HG03460 (cell line): ENCODE measurements around the gene PACSIN1.
"Not testable (repeated sequence)": the region's sequence is repeated elsewhere in the genome, so short reads cannot be mapped to it uniquely, and the experiment has no call there.

Source experiments
- ATAC-seq: cut with Tn5 transposase; IDR thresholded peaks from one replicate; pipeline ENCODE4 v1.9.1; 2021; ENCODE audit not compliant: unreplicated experiment

PACSIN1 gene

DNA sequence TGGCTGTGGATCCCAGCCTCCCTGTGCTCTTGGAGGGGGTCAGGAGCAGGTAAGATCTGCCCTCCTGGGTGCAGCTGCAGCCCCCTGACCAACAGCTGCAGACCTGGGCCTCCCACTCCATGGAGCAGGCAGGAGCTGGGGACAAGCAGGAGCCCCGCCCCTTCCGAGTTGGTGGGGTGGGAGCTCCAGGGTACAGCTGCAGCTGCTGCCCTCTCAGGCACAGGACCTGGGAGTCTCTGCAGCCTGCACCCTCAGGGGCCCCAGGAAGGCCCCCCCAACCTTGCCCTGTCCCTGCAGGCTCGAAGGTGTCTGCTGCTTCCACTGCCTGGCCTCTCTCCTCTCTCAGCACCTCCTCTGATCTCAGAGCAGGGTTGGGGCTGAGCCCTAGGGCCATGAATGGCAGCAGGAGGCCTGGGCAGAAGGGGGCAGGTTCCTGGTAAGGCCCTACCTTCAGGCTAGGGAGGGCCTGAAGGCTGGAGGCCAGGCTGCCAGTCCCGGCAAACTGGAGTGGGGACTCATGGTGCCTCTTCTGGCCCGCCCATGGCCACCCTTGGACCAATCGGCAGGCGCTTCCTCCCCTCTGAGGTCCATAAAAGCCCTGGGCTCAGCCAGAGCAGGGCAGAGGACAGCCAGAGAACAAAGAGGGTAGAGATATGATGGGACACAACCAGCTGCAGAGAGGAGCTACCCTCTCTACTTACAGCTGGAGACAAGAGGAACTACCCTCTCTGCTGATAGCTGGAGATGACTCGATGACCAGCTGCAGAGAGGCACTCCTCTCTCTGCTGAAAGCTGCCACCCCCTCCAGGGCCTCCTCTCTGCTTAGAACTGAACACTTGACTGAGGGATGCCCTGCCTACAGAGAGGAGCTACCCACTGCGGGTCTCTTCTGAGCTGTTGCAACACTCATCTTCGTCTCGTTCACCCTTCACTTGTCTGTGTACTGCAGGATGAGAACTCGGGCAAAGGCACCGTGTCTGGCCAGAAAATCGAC, 7.8 kb upstream of the PACSIN1 start:
- no peak for ATAC-seq

DNA sequence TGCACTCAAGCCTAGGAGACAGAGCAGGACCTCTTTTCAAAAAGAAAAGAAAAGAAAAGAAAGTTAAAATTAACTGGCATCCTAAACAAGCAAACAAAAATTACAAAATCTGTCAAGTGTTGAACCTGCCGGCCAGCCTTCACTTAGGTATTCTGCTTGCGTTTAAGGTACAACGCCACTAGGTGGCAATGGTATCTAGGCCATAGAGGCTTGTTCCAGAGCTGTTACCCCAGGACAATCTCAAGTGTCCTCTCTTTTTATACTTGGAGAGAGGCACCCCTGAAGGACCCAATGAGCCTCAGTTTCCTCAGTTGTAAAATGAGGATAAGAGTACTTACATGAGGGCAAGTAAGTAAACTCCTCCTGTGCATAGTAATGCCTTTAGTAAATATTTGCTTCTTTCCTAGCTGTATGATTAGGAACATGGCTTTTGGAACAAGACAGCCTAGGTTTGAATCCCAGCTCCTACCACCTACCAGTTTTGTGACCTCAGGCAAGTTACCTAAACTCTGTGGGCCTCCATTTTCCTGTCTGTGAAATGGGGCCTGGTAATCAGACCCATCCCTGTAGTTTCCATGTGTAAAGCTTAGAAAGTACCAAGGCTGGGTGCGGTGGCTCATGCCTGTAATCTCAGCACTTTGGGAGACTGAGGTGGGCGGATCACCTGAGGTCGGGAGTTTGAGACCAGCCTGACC, 5.8 kb upstream of the PACSIN1 start:
- no peak for ATAC-seq

DNA sequence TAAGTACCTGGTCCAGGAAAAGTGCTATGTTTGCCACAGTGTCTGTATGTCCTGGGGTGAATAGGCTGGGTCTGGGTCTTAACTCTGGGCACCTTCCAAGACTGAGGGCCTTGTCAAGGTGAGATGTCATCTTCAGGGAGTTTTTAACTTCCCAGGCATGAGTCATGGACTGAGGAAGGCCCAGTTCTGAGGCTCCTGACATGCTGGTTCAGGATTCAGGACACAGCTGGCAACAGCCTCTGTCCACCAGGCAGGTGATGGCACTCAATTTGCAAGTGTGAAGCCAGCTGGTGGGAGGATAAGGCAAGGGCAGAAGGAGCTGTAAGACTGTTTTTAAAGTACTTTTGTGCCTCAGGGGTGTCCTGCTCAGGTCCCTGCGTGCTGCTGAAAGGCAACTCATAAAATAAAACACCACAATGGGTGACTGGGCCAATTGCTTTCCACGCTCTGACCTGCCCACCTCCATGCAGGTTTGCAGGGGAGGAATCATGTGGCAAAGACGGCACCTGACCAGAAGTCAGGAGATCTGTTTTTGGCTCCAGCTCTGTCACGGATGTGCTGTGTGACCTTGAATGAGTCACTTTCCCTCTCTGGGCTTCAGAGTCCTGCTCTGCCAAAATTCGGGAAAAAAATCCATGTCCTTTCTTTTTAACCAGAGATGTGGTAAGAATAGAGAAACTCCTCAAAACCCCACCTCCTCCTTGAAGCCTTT, 4.9 kb upstream of the PACSIN1 start:
- ATAC-seq = no peak

DNA sequence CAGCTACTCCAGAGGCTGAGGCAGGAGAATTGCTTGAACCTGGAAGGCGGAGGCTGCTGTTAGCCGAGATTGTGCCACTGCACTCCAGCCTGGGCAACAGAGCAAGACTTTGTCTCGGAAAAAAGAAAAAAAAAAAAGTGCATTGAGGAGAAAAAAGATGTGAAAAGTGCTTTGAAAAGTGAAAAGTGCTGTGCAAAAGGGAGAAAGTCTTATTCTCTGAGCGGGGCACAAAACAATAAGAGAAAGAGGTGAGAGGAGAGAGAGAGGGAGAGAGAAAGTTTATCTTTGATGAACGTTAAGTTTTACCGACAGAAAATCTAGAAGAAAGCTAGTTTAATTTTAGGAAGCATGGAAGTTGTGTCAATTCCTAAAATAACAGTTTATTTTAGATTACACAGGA, 3.9 kb upstream of the PACSIN1 start:
- ATAC-seq = no peak

DNA sequence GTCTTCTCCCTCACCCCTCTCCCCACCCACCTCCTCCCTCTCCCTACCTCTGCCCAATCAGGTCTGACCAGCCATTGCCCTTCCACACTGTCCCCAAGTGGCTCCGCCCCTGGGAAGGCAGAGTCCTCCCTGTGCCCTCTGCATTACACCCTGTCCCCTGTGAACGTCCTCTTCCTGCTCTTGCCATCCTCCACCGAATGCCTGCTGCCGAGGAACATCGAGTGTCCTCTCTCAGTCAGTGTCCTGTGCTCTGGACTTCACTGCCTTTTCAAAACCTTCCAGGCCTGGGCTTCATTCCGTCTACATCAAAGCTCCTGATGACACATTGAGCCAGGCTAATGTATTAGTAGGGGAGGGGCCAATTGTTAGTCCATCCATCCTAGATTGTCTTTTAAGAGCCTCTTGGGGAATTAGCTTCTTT, 3.3 kb upstream of the PACSIN1 start:
- no peak for ATAC-seq

DNA sequence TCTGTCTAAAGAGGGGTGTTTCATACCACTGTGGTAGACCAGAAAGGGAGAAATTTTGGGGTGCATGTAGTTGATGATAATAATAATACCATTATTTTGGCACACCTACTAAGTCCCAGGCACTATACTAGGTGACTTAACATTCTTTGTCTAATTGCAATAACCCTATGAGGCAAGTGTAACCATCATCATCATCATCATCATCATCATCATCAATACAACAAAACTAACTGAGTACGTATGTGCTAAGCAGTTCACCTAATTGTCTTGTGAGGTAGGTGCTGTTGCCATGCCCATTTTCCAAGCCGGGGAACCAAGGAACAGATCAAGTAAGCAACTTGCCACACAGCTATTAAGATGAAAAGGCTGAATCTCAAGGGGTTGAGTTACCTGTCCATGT, 2.6 kb upstream of the PACSIN1 start:
- no peak for ATAC-seq

DNA sequence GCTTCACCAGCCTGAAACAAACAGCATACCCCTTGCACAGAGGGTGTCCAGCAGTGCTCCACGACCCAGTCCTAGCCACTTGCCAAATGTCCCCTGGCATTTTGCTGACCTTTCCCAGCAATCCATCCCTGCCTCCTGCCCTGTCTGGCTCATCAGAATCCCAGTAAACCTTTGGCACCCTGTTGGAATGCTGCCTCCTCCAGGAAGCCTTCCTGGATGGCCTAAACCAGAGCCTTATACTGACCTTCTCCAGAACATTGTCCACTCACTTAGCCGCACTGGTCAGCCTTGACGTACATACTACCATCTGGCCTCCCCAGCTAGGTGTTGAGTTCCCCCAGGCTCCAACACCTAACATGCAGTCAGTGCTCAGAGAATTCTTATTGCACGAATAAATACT, 2.0 kb upstream of the PACSIN1 start:
- ATAC-seq = no peak

DNA sequence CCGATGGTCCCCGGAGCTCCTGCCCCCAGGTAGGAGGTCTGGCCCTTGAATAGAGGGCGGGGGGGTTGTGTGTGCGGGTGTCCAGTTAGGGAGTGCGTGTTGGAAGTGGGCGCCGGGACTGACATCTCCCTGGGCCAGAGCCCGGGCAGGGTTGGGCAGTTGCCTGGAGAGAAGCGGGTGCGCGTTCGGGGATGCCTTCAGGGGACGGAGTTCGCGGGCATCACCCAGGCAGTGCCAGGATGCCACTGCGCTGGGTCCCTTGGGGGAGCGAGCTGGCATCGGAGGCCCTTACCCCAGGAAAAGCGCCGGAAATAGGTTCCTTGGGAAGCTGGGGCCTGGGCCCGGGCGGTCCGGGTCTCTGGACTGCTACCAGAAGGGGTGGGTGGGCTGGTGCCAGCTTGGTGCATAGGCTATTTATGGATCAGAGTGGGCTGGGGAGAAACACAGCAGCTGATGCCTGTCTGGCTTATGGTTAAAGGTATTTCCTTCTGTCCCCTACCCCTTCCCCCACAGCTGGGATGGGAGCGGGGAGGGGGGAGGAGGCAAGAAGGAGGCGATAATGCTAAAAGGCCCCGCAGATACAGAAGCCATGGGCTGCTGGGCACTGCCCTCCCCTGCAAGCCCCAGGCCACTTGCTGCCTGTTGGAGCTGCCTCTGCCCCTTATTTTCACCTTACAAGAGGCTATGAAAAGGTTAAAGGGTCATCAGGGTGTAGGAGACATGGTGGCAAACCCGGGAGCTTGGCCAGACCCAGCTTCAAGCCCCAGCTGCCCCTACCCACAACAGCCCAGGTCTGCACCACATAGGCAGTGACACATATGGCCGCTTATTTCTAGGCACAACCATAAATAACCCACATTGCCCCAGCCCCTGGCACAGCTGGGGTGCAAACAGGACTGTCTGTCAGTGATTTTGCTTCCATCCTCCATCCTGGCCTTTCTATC, 638 bp downstream of the PACSIN1 start:
- no peak for ATAC-seq

DNA sequence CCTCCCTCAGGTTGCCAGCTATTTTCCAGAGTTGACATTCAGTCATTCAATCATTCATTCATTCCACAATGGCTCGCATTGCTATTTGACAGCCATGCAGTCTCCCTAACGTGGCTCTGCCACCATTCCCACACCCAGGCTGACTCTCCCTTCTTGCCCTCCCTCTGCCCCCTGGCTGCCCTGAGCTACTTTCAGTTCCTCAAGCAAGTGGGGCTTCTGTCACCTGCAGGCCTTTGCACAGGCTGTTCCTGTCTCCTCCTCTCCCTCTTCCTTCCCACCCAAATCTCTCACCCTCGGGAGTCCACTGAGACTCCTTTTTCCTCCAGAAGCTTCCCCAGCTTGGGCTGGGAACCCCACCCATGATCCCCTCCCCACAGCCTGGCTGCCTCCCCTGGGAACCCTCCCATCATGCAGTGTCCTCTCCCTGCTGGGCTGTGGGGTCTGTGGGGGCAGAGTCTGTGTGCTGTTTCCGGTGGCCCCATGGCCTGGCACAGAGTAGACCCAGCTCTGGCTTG, 2.6 kb downstream of the PACSIN1 start:
- no peak for ATAC-seq

DNA sequence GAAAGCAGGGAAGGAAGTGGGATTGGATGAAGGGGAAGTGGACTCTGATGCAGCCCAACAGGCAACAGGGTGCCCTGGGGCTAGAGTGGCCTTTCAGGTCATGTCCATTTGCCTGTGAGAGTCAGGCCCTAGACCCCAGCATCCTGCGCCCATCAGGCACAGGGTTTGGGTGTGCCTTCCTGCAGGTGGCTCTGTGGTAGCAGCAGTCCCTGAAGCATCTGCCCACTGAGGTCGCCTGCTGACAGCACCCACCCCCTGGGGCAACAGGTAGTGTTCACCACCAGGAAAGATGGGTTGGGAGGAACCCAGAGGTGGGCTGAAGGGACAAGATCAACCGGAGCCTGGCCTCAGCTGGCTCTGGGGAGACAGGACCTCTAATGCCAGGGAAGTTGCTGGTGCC, 3.6 kb downstream of the PACSIN1 start:
- ATAC-seq = no peak

DNA sequence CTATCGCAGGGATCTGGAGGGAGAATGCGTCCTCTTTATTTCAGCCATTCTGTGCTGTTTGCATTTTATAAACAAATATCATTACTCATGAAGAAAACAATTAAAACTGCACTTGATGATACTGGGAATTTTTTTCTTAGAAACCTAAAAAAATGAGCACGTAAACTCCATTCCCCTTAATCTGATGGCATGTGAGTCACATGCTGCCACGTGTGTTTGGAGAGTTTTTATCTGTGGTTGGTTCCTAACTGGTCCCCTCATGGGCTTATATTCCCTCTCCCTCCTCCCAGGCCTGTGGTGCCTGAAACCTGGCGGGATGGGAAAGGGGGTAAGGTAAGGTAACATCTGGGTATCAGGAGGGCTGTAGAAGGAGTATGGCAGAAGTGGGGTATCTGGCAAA, 6.5 kb downstream of the PACSIN1 start:
- no peak for ATAC-seq

DNA sequence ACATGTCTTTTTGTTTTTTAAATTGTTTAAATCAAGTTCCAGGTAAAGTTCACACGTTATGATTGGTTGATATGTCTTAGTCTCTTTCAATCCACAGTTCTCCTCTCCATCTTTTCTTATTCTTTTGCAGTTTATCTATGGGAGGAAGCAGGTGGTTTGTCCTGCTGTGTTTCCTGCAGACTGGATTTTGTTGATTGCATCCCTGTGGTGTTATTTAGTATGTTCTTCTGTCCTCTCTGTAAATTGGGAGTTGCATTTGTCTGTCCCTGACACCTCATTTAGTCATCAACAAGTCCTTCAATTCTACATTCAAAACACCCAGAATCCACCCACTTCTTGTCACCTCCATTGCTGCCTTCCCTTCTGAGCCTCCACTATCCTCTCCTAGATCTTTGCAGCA, 8.1 kb downstream of the PACSIN1 start:
- no peak for ATAC-seq

DNA sequence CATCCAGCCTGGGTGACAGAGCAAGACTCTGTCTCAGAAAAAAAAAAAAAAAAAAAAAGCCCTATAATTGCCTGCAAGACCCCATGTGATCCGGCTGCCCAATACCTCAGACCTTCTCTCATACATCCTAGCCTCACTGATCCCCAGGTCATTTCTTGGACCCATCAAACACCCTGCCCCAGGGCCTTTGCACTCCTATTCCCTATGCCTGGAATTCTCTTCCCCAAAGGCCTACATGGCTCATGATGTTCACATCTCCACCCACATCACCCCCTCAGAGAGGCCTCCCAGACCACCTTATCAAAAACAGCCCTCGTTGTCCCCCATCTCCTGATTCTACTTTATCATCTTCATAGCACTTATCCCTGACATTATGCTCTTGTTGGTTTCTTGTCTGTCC, 8.9 kb downstream of the PACSIN1 start:
- ATAC-seq = no peak

DNA sequence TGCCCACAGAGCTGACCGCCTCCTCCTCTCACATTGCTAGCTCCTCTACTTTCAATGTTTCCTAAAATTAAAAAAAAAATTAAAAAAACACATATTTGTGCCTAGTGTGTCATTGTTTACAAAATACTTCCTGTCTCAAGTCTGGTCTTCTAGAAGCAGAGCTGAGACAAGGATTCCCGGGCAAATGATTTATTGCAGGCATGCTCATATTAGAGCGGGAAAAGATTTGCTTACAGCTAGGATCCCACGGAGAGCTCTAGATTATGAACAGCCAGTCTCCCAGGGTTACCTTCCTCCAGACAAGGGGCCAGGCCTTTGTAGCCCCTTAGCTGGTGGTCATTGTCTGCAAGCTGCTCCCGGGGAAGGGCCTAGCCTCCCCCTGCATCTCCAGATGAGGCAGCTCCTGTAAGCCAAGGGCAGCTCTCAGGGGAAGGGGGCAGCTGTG, 9.4 kb downstream of the PACSIN1 start:
- no peak for ATAC-seq

DNA sequence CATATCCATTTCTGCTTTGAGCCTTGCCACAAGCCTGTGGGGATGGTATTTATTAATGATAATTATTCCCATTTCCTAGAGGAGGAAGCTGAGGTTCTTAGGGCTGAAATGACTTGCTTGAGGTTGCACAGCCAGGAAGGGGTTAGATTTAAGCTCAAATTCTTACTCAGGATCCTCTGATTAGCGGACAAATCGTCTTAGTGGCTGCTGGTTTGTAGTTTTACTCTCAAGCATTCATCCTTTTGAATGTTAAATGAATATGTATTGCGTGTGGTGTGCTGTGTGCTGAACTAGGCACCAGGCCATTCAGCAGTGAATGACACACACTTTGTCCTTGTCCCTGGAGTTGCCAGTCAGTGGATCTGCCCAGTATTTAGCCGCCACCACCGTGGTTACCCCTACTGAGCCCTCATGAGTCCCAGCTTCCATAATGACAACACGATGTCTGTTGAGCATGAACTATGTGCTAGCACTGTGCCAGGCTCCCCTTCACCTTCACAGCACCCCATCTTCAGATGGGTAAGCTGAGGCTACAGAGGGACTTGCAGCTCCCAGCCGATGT, 10.0 kb downstream of the PACSIN1 start:
- ATAC-seq = no peak

DNA sequence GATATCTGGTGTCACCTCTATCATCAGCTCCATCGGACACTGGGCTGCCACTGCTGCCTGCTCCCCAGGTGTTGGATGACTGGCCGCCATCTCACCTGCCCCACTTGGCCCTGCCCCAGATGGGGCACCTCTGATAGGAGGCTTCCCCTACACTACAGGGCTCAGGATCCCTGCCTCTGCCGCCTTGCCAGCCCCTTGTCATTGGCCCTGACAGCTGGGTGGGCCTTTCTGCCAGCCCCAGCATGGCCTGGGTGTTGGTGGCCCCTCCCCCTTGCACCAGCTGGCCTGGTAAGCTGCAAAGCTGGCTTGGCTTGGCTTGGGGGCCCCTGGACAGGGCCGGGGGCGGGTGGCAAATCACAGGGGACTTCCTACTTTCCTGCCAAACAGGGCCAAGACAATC, 10.6 kb downstream of the PACSIN1 start:
- no peak for ATAC-seq

DNA sequence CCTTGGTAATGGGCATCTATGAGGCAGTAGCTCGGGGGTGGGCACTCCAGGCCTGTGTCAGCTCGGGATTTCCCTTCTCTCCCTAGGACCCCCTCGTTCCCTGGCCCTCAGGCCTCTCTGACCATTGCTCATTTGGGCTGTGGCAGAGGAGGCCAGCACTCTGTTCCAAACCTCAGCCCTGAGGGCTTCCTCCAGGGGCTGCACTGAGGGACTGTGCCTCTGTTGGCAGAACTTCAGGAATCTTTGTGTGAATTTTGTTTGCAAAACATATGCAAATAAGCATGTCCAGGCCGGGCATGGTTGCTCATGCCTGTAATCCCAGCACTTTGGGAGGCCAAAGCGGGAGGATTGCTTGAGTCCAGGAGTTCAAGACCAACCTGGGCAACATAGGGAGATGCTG, 11.0 kb downstream of the PACSIN1 start:
- ATAC-seq = no peak

DNA sequence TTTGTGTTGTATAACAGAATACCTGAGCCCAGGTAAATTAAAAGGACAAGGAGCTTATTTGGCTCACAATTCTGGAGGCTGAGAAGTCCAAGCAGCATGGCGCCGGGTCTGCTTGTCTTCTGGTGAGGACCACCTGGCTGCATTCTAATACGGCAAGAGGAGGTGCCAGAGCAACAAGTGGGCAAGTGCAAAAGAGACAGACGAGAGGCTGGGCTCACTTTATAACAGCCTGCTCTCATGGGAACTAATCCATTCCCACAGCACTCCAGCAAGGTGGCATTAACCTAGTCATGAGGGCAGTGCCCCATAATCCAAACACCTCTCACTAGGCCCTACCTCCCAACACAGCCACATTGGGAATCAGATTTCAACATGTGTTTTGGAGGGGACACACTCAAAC, 12.9 kb downstream of the PACSIN1 start:
- ATAC-seq = no peak

DNA sequence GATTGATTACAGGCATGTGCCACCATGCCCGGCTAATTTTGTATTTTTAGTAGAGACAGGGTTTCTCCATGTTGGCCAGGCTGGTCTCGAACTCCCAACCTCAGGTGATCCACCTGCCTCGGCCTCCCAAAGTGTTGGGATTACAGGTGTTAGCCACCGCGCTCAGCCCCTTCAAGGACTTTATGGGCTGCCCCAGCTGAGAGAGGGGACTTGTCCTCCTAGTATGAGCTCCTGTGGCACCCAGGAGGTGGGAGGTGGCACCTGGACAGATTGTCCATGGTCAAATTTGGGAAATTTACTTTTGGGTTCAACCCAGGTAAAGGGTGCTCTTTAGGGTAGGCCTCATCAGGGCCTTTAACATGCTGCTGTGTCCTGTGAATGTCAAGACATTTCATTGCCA, 17.9 kb downstream of the PACSIN1 start:
- ATAC-seq = not testable (repeated sequence)

DNA sequence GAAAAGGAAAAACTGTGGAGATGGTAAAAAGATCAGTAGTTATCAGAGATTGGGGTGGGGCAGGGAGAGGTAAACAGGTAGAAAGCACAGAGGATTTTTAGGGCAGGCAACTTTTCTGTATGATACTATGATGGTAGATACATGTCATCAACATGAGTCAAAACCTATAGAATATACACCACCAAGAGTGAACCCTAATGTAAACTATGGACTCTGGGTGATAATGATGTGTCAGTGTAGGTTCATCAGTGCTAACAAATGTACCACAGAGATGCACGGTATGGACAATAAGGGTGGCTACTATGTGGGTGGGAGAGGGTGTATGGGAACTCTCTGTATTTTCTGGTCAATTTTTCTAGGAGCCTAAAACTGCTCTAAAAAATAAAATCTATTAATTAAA, 18.5 kb downstream of the PACSIN1 start:
- ATAC-seq = no peak
